Upper lobe of right lung (tissue), 1 donor: Measurements from ENCODE around the gene ZNF774. TPM values are rescaled to one million over a fixed set of nuclear protein-coding genes. Genes with fewer than 3 reads are reported as not detected.

Experiments used
- ATAC-seq: fragments of 200-7000 bp; cut with Tn5 transposase; one replicate; pipeline ENCODE4 v1.9.1; 2020; ENCODE audit warnings: mild to moderate bottlenecking, moderate library complexity
- DNase-seq: peaks from one replicate; pipeline ENCODE4 v3.0.0-alpha.2; 2020
- H3K27ac ChIP-seq: fragments of 200-600 bp; one replicate; pipeline ENCODE4 v1.8.0; 2022
- H3K27me3 ChIP-seq: fragments of 200-600 bp; one replicate; pipeline ENCODE4 v1.8.0; 2022; ENCODE audit warnings: mild to moderate bottlenecking
- H3K36me3 ChIP-seq: fragments of 200-600 bp; one replicate; pipeline ENCODE4 v1.8.0; 2022
- H3K4me1 ChIP-seq: fragments of 200-600 bp; one replicate; pipeline ENCODE4 v1.8.0; 2022
- H3K4me3 ChIP-seq: fragments of 200-600 bp; one replicate; pipeline ENCODE4 v1.8.0; 2022; ENCODE audit warnings: mild to moderate bottlenecking
- H3K9me3 ChIP-seq: fragments of 200-600 bp; one replicate; pipeline ENCODE4 v1.8.0; 2022
- intact Hi-C: fragments of 100-400 bp; cut with DNase I; formaldehyde crosslinking; loops from one replicate; pipeline ENCODE4 v1.11.0; 2022
- total RNA-seq: library from RNA; stranded (reverse); fragmentation: NEBNext Ultra II Directional; extraction: Animal tissue kit (Norgen Biotek cat#: 25700); gene quantifications from one replicate; pipeline ENCODE4 v1.2.1, GENCODE V29; 2021
- TF ChIP-seq, protein P1 (sequence below): fragments of 200-600 bp; IDR thresholded peaks from one replicate; pipeline ENCODE4 v1.8.0; 2022; ENCODE audit warnings: antibody characterized with exemption
- donor health status: DM: no; HTN: yes; CAD: no; lungs with severe emphysema.

The ZNF774 gene
- total RNA-seq, 1 donor from 2014 or later = 3.6 TPM

- peaks cover 17% of the 10 kb centered on the region for H3K4me1 ChIP-seq
- peak overlapping the region; percentile 30 for H3K27ac ChIP-seq
- TF ChIP-seq, protein P1, sequence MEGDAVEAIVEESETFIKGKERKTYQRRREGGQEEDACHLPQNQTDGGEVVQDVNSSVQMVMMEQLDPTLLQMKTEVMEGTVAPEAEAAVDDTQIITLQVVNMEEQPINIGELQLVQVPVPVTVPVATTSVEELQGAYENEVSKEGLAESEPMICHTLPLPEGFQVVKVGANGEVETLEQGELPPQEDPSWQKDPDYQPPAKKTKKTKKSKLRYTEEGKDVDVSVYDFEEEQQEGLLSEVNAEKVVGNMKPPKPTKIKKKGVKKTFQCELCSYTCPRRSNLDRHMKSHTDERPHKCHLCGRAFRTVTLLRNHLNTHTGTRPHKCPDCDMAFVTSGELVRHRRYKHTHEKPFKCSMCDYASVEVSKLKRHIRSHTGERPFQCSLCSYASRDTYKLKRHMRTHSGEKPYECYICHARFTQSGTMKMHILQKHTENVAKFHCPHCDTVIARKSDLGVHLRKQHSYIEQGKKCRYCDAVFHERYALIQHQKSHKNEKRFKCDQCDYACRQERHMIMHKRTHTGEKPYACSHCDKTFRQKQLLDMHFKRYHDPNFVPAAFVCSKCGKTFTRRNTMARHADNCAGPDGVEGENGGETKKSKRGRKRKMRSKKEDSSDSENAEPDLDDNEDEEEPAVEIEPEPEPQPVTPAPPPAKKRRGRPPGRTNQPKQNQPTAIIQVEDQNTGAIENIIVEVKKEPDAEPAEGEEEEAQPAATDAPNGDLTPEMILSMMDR = no peak
- no peak overlapping the region for H3K4me3 ChIP-seq
- intact Hi-C loops = no loop called here
- DNase-seq = no peak
- no peaks in the 10 kb centered on the region for H3K27me3 ChIP-seq
- no peaks in the 10 kb centered on the region for H3K36me3 ChIP-seq
- ATAC-seq = peak; percentile 85
- H3K9me3 ChIP-seq = no peaks in the 10 kb centered on the region
Measured at GRCh38 chr15:90367576-90367975, 15.5 kb downstream of the ZNF774 start.

- Histone ChIP-seq H3K9me3 (peaks cover 8% of the 10 kb centered on the region), H3K4me1 (peaks cover 15% of the 10 kb centered on the region), H3K36me3 (no peaks in the 10 kb centered on the region), H3K27me3 (no peaks in the 10 kb centered on the region), H3K27ac (no peak overlapping the region), H3K4me3 (no peak overlapping the region)
- TF ChIP-seq, protein P1 = no peak
- no peak for ATAC-seq
- intact Hi-C loops = no loop called here
- no peak for DNase-seq
Measured at GRCh38 chr15:90375071-90375470, 23.0 kb downstream of the ZNF774 start.

GRCh38 chr15:90376789-90377188 lies 24.7 kb downstream of the ZNF774 start:
- no peaks in the 10 kb centered on the region for H3K27me3 ChIP-seq
- no peak for DNase-seq
- H3K27ac ChIP-seq = peak overlapping the region; percentile 56
- H3K4me1 ChIP-seq = peaks cover 15% of the 10 kb centered on the region
- TF ChIP-seq, protein P1 = no peak
- peak; percentile 75 for ATAC-seq
- H3K9me3 ChIP-seq = peaks cover 8% of the 10 kb centered on the region
- H3K4me3 ChIP-seq = no peak overlapping the region
- intact Hi-C loops = no loop called here
- H3K36me3 ChIP-seq = no peaks in the 10 kb centered on the region

GRCh38 chr15:90379263-90379662 lies 27.2 kb downstream of the ZNF774 start:
- intact Hi-C loops = no loop called here
- no peak overlapping the region for H3K4me3 ChIP-seq
- ATAC-seq (no peak), DNase-seq (no peak)
- peaks cover 8% of the 10 kb centered on the region for H3K9me3 ChIP-seq
- TF ChIP-seq, protein P1 = no peak
- no peak overlapping the region for H3K27ac ChIP-seq
- H3K27me3 ChIP-seq = no peaks in the 10 kb centered on the region
- peaks cover 15% of the 10 kb centered on the region for H3K4me1 ChIP-seq
- no peaks in the 10 kb centered on the region for H3K36me3 ChIP-seq

- no peak overlapping the region for H3K27ac ChIP-seq
- intact Hi-C loops = no loop called here
- no peak for ATAC-seq
- no peak for DNase-seq
- H3K36me3 ChIP-seq = no peaks in the 10 kb centered on the region
- TF ChIP-seq, protein P1 = no peak
- H3K4me3 ChIP-seq = no peak overlapping the region
- peaks cover 8% of the 10 kb centered on the region for H3K9me3 ChIP-seq
- H3K4me1 ChIP-seq = peaks cover 12% of the 10 kb centered on the region
- no peaks in the 10 kb centered on the region for H3K27me3 ChIP-seq
Measured at GRCh38 chr15:90381515-90381914, 29.4 kb downstream of the ZNF774 start.

GRCh38 chr15:90382320-90382719 lies 30.2 kb downstream of the ZNF774 start:
- Histone ChIP-seq H3K27me3 (no peaks in the 10 kb centered on the region), H3K27ac (no peak overlapping the region), H3K9me3 (peaks cover 8% of the 10 kb centered on the region), H3K36me3 (no peaks in the 10 kb centered on the region), H3K4me3 (no peak overlapping the region), H3K4me1 (peaks cover 6% of the 10 kb centered on the region)
- TF ChIP-seq, protein P1 = no peak
- DNase-seq (no peak), ATAC-seq (peak; percentile 63)
- intact Hi-C loops = no loop called here
